HG03378 (cell line): ENCODE measurements around the gene TTC28.
"Not testable (repeated sequence)": the region's sequence is repeated elsewhere in the genome, so short reads cannot be mapped to it uniquely, and the experiment has no call there.

ENCODE experiments used
- ATAC-seq: cut with Tn5 transposase; IDR thresholded peaks from one replicate; pipeline ENCODE4 v1.9.1; 2021; ENCODE audit warnings: mild to moderate bottlenecking, moderate library complexity; ENCODE audit not compliant: unreplicated experiment

The TTC28 gene

DNA sequence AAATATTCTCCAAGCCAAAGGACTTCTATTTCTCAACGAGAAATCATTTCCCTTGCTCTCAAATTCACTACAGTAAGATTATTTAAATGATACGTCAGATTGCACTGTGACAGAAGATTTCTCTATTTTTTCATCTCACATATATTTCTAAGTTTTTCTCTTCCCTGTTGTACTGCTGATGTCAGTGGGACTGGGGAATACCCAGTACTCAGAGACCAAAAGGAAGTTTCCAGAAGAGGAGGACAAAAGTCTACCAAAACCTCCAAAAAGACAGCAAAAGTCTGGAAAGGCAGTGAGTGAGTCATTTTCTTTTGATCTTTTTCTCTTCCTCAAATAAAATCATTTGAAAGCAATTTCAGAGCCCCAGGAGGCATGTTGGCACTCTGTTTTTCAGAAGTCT lies 610.8 kb downstream of the TTC28 start:
- no peak for ATAC-seq

DNA sequence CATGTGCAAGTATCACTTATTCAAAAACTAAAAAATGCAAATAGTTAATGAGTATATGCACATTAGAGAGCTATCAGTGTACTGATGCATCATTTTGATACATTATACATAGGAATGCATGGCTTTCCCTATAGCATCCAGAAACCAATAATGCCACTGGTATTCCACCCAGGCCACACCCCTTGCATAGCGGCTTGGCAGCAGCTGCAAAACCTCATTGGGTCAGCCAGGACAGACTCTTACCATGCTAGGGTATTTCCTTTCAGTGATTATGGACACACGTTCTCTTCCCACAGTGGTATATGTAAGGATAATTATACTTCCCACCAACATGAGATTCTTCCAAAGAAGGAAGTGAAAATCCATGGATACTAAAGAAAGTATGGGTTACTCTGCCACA lies 614.7 kb downstream of the TTC28 start:
- ATAC-seq, result no peak

DNA sequence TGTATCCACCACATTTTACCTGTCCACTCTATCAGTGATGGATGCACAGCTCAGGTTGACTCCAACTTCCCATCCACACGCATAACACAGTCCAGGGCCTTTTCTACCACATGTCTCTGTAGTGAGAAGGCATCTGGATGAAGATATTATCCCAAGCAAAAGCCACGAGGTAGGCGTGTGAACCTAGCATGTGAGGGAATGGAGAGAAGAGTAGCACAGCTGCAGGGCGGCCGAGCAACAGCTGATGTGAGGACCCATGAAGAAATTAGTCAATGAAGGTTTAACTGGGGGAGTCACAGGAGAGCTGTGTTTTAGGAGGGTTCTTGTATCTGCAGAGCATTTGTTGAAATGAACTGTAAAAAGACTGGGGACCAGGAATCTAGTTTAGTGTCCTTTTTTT lies 616.0 kb downstream of the TTC28 start:
- no peak for ATAC-seq

DNA sequence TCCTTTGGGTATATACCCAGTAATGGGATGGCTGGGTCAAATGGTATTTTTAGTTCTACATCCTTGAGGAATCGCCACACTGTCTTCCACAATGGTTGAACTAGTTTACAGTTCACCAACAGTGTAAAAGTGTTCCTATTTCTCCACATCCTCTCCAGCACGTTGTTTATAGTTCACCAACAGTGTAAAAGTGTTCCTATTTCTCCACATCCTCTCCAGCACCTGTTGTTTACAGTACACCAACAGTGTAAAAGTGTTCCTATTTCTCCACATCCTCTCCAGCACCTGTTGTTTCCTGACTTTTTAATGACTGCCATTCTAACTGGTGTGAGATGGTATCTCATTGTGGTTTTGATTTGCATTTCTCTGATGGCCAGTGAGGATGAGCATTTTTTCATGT lies 619.0 kb downstream of the TTC28 start:
- ATAC-seq, result not testable (repeated sequence)

DNA sequence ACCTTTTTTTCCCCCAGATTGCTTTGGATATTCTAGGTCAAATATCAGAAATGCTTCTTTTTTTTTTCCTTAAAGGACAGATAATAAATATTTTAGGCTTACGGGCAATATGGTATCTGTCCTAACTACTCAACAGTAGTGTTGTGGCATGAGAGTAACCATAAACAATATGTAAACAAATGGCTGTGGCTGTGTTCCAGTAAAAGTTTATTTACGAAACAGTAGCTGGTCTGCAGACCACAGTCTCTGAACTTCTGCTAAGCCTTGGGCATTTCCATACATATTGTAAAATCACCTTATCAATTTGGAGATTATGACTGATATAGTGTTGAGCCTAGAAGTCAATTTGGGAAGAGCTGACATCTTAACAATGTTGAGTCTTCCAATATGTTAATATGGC lies 621.6 kb downstream of the TTC28 start:
- ATAC-seq, result no peak

DNA sequence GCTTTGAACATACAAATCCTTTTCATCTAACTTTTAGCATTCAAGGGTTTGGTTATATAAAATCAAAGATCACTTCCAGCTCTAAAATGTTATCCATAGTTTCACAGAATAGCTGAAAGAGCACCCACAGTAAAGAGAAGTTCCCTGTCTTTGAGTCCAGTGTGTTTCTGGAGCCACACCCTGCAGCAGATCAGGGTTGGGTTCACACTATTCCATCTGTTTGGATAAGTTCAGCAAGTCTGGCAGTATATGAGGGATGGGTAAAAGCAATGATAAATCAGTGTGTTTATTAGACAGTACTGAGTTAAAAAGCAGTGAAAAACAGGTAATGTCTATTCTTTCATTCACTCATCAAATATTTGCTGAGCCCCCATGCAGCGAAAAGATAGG lies 624.8 kb downstream of the TTC28 start:
- no peak for ATAC-seq

DNA sequence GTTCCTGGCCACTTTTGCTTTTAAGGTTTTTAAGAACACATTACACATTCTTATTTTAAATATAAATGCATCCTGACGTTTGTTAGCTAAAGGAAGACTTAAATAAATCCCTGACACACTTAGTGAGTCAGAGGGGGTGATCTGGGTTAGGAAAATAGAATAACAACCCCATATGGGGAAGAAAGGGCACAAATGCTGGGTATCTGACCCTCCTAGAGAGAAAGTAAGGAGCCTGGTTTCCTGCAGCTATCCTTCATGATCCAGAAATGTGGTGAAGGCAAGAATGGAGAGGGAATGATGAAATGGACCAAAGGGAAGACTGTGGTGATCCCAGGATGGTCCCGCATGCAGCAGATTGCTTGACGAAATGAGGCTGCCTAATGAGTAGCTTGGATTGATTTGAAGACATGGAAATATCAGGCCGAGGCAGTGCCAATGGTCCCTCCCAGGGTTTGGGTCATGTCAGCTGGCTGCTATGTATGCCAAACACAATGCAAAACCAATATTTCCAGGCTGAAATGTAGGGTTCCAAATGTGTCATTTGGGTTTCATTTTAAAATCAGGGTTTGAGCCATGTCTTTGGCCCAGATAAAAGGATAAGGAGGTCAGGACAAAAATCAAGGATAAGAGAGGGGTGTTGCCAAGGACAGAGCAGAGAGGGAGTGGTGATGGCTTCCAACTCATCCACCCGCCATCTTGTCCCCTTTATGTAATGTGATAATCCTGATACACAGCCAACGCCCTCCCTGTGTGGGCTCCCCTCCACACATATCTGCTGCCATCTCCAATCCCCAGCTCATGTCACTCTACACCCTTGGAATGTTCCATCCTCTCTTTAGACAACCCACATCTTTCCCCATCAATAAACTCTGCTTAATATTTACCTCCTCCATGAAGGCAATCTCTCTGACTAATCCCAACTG lies 625.5 kb downstream of the TTC28 start:
- ATAC-seq, result no peak

DNA sequence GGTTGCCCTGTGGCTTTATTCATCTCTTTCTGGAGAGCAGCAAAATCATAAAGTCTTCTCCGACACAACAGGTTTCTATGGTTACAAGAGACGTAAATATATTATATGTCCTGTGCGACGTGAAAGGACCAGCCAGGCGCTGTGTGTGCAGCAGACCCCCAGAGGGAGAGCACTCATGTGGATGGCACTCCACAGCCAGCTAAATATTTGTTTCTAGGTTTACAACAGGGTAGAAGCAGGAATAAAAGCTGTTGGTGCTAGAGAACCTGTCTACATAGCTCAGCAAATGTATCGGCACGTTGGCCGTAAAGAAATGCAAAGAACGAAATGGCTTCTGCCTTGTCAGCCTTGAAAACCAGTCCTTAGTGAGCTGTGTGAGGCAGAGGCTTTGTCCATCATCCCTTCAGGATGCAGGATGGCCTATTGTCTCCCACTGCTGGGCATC lies 626.8 kb downstream of the TTC28 start:
- ATAC-seq, result no peak

DNA sequence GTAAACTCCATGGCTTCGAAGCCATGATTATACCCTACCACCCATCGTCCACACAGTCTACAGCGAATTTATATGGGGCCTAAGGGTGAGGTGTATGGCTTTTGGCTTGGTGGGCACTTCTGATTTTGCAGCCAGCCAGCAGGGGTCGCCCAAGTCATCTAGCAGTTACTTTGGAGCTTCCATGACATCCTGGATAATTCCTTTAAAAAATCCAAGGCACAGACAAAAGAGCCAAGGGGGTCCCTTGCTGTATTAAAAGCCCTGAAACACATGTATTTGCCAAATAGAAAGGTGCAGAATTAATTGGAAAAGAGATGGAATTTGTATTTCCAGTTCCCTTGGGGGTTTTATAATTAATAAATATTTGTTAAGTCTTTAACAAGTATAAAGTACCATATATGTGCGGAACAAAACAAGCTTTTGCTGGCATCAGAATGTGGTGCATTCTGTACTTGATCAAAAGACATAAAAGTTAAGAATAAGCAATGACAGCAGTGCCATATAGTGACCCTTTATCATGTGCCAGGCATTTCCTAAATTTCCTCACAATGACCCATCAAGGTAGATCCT lies 627.8 kb downstream of the TTC28 start:
- no peak for ATAC-seq

DNA sequence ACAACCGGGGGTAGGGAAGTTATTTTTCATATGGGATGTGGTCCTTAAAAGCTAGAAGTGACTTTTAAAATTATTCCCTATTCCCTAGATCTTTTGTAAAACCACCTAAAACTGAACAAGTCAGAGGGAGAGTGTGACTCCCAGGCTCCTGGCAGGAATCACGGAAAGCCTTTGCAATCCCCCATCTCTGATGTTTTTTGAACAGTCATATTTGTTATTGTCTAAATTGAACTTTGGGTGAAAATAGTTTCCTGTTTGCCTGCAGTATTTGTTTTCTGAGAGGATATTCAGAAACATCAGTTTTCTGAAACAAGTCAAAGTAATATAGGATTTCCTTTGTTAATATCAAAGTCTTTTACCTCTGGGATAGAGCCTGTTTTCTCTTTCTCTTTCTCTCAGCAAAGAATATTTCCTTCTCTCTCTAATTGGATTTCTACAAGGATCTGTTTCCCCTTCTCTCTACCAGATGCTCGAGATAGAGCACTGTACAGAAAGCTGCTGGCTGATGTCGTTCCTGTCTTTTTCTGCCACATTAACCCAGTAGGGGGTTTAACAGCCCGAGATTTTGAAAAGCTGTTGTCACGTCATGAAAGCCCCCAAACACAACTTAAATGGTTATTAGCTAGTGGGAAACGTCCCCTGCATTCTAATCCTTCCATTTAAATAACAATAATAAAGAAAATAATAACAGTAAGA lies 628.4 kb downstream of the TTC28 start:
- ATAC-seq, result no peak

DNA sequence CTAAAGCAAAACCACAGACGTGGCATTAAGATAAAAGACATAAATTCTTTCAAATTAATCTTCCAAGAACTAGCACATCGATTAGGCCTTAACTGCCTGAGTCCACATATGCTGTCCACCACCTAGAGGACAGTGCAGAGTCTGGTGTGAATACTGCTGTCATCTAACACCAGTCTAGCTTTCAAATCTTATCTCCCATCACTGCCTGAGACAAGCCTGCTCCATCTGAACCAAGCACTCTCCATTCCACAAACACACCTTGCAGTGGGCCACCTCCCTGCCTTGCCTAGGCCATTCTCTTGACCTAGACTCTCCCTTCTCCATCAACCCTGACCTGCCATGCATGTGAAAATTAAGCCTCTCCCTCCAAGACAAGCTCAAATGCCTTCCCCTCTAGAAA lies 631.1 kb downstream of the TTC28 start:
- no peak for ATAC-seq

DNA sequence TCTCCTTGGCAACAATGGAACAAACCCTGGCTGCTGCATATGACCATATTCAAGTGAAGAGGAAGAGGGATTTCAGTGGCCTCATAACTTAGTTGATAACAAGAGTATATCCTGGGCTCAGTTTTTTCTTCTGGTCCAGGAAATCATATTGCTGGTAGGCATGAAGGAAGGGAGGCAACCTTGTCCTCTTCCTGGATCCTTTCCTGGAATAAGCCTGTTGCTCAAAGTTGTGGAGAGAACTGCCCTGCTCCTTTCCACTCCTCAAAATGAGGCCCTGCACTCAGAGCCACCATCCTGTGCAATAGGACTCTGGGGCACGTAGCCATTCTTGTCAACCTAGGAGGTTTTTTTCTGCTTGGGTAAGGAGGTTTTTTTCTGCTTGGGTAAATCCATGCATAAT lies 631.9 kb downstream of the TTC28 start:
- ATAC-seq, result no peak

DNA sequence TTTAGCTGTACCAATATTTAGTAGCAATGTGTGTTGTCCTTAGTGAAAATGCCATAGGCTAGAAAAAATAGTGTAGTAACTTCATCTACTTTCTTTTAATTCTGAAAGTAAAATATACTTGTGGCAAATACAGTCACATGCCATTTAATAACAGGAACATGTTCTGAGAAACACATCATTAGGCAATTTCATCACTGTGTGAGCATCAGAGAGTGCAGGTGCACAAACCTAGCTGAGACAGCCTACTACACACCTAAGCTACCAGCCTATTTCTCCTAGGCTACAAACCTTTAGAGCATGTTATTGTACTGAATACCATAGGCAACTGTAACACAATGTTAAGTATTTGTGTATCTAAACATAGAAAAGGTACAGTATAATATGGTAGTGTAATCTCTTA lies 633.5 kb downstream of the TTC28 start:
- no peak for ATAC-seq

DNA sequence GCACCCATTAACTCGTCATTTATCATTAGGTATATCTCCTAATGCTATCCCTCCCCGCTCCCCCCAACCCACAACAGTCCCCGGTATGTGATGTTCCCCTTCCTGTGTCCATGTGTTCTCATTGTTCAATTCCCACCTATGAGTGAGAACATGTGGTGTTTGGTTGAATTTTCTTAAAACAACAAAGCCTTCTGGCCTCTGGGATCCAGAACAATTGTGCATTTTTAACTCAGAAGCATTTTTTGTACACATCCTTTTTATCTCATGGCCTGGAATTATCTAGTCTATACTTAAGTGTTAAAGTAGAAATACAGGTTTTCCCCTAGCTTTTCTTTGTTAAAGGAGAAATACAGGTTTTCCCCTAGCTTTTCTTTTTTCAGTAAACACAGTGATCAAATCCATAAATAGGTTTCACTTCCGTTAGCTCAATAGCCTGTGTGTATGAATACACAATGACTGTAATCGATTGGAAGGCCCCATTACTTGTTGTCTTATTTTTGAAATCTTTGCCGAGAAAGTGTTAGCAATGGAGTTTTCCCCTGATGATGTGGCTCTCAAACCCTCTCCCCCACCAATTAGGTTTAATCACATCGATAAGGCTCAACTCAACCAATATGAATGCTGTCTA lies 635.0 kb downstream of the TTC28 start:
- ATAC-seq, result no peak

DNA sequence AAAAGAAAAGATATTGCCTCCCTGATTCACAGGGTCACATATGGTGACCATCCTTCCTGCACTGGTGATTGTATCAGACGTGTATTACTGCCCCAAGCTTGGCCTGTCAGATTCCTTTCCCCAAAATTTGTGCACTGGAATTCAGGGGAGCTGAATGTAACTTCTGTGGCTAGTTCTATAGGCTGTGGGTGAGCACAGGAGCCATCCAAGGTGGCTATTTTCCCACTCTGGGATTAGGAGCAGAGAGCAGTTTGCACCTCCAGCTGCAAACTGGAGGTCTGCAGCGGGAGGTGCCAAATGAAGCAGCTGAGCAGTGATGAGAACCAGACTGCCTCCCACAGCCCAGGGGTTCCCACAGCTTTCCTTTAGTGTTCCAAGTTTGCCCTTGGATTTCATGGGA lies 636.4 kb downstream of the TTC28 start:
- no peak for ATAC-seq

DNA sequence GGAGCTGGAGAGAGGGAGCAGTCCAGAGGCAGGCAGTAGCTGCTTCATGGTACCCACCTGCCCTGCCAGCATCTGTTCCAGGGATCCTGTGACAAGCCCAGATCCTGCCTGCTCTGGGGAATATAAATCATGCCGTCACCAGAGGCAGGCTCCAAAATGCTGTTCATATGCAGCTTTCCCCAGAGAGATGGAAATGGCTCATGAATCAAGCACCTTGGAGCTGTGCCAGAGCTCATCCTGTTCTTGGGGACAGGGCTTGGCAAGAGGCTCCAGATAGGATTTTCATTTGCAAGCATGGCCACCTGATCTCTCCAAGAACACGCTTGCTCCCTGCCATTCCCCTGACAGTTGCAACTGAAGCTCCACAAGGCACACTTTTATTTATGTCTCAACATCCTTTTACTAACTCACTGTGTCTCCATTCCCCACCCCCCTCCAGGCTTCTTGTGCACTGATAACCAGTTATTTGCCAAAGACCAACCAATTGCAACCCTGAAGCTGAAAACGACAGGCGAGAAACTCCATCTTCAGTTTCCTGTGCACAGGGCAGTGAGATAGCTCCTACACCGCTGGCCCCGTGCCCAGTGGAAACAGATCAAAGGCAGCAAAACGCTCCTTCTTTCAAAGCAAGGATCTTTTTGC lies 644.8 kb downstream of the TTC28 start:
- ATAC-seq, result no peak

DNA sequence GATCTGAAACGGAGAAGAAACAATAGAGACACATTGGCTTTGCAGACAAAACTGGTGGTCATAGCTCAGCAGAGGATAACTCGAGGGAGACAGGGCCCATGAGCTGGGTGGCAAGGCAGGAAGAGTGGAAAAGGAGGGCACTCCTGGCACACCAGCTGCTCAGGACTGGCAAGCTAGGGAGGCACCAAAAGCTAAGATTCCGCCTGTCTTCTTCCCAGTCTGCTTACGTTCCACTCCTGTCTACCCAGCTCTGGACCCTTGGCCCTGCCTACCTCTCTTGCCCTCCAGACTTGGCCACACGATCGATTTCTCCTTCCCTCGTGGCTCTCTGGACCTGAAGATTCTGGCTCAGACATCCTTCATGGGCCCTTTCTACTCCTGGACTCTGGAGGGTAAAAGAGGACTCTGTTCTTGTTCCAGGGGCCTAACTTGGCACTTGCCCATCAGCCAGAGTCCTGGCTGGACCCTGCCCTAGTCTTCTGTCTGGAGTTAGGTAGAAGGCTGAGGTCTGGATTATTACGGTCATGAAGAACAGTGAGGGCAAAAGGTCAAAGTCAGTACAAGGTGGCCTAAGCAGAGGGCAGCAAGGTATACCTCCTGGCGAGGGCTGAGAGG lies 645.4 kb downstream of the TTC28 start:
- ATAC-seq, result no peak

DNA sequence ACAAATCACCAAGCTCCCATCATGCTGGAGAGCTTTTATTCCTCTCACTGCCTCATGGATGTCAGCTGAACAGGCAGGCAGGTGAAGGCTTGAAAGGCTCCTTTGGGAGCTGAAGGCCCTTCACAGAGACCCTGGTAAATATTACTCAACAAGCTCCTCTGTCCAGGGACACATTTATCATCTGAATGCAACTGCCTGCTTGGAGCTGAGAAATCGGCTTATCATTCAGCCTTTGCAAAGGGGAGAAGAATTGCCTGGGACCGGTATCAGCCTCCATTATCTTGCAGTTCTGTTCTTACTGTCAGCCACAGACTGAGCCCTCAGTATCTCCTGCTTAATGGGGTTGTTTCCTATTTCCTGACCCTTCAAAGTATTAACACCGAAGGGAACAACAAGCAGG lies 646.8 kb downstream of the TTC28 start:
- no peak for ATAC-seq

DNA sequence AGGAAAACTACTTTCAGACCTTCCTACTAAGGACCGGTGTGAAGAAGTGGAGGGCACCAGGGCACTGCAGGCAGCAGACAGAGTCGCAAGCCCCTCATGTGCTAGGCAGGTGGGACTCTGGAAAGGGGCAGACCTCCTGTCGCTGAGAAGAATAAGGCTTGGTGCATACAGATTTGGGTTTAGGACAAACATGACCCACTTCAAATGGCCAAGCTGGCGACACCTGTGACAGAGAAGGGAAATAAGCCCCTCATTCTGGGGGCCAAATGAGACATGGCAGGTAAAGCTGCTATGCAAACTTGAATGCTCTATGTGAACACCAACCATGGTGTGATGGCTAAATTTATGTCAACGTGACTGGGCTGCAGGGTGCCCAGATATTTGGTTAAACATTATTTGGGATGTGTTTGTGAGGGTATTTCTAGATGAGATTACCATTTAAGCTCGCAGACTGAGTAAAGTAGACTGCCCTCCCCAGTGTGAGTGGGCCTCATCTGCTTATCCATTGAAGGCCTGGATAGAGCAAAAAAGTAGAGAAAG lies 648.2 kb downstream of the TTC28 start:
- no peak for ATAC-seq

DNA sequence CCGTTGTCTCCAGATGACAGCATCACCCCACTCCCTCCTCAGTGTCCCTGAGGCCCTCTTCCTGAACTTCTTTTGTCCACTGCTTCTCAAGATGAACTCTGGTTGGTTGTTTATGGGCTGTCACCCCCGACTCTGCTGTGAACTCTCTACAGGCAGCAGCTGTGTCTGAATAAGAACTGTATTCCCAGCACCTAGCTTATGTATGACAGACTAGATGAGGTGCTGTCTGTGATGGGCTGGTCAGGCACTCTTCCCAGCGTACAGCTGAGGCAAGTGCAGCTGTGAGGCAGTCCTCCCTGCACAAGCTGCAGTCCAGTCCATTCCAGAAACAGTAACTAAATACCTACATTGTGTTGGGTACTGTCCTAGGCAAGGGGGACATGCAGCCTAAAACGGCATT lies 649.2 kb downstream of the TTC28 start:
- no peak for ATAC-seq
